GM23338 (cell line): ENCODE data around the gene ILDR2.

ENCODE experiments used
- CREB1 ChIP-seq: fragments of 250-450 bp; sonication (Bioruptor Pico); IDR thresholded peaks from 2 replicates; pipeline ENCODE4 v1.5.0; 2020; ENCODE audit warnings: low read depth, mild to moderate bottlenecking, moderate library complexity
- EZH2 ChIP-seq: fragments of 200-600 bp; sonication (generic); IDR thresholded peaks from one replicate; pipeline ENCODE4 v1.8.0; 2017; ENCODE audit warnings: antibody characterized with exemption, mild to moderate bottlenecking, low read depth; ENCODE audit not compliant: unreplicated experiment
- EZH2phosphoT487 ChIP-seq: fragments of 200-600 bp; sonication (generic); IDR thresholded peaks from one replicate; pipeline ENCODE4 v1.8.1; 2018; ENCODE audit warnings: antibody characterized with exemption; ENCODE audit not compliant: unreplicated experiment
- JUNB ChIP-seq: IDR thresholded peaks from one replicate; pipeline ENCODE4 v1.6.1; 2016; ENCODE audit warnings: antibody characterized with exemption; ENCODE audit not compliant: unreplicated experiment
- NANOG ChIP-seq: IDR thresholded peaks from 2 replicates; pipeline ENCODE4 v1.6.1; 2016; ENCODE audit warnings: antibody characterized with exemption, borderline replicate concordance
- POLR2AphosphoS5 ChIP-seq: IDR thresholded peaks from 2 replicates; pipeline ENCODE4 v1.6.1; 2016; ENCODE audit warnings: antibody characterized with exemption, low read depth
- STAT1 ChIP-seq: IDR thresholded peaks from one replicate; pipeline ENCODE4 v1.6.1; 2016; ENCODE audit warnings: antibody characterized with exemption; ENCODE audit not compliant: unreplicated experiment
- ZNF114 ChIP-seq: fragments of 250-450 bp; sonication (Bioruptor Pico); IDR thresholded peaks from 2 replicates; pipeline ENCODE4 v1.5.0; 2020; ENCODE audit warnings: mild to moderate bottlenecking, moderate library complexity
- ZNF331 ChIP-seq: fragments of 250-450 bp; sonication (Bioruptor Pico); IDR thresholded peaks from 2 replicates; pipeline ENCODE4 v1.5.0; 2020; ENCODE audit warnings: low read depth, mild to moderate bottlenecking, moderate library complexity
- TF ChIP-seq, protein P1 (sequence below), 2 experiments: fragments of 200-600 bp in 1 of 2; sonication (generic) in 1 of 2; conservative IDR thresholded peaks; 2 replicates each; pipeline versions ENCODE4 v1.5.1 to v1.6.1; 2016 to 2017; ENCODE audit warnings: antibody characterized with exemption in 2 of 2, low read depth in 2 of 2, mild to moderate bottlenecking in 2 of 2, moderate library complexity in 1 of 2
- TF ChIP-seq, protein P2 (sequence below): IDR thresholded peaks from one replicate; pipeline ENCODE4 v1.6.1; 2018; ENCODE audit warnings: antibody characterized with exemption; ENCODE audit not compliant: unreplicated experiment
- TF ChIP-seq, protein P3 (sequence below): IDR thresholded peaks from 2 replicates; pipeline ENCODE4 v1.6.1; 2016; ENCODE audit warnings: antibody characterized with exemption
- TF ChIP-seq, protein P4 (sequence below): fragments of 250-450 bp; sonication (Bioruptor Pico); IDR thresholded peaks from 2 replicates; pipeline ENCODE4 v1.5.0; 2020; ENCODE audit warnings: mild to moderate bottlenecking, moderate library complexity

DNA sequence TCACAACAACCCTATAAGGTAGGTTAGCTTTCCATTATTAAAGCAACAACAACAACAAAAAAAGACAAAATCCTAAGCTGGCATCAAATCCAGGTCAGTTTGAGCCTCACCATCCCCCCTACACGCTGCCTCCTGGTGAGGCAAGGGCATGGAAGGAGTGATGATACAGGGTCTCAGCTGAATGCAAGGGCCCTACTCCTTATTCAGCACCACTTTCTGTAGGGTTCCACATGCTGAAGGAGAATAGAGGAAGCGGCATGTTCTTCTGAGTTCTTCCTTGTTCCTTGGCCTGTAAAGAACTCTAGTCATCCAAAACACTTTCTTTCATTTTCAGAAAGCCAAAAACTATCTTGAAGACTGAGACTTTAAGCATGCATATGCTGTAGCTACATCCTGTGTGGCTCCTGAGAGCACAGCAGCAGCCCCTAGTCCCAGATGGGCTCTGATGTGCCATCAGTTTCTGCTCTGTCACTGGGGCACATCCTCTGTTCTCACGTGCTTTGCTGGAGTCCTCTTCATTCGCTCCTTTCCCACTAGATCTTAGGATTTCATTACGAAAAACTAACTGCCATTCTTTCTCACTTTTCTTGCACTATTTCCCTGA, 6.2 kb downstream of the ILDR2 start:
- TF ChIP-seq POLR2AphosphoS5 (no peak), EZH2phosphoT487 (no peak), EZH2 (no peak), CREB1 (CRISPR knock-in tag) (no peak), STAT1 (no peak), JUNB (no peak), ZNF114 (CRISPR knock-in tag) (no peak), NANOG (no peak), ZNF331 (CRISPR knock-in tag) (no peak)
- TF ChIP-seq, protein P1, sequence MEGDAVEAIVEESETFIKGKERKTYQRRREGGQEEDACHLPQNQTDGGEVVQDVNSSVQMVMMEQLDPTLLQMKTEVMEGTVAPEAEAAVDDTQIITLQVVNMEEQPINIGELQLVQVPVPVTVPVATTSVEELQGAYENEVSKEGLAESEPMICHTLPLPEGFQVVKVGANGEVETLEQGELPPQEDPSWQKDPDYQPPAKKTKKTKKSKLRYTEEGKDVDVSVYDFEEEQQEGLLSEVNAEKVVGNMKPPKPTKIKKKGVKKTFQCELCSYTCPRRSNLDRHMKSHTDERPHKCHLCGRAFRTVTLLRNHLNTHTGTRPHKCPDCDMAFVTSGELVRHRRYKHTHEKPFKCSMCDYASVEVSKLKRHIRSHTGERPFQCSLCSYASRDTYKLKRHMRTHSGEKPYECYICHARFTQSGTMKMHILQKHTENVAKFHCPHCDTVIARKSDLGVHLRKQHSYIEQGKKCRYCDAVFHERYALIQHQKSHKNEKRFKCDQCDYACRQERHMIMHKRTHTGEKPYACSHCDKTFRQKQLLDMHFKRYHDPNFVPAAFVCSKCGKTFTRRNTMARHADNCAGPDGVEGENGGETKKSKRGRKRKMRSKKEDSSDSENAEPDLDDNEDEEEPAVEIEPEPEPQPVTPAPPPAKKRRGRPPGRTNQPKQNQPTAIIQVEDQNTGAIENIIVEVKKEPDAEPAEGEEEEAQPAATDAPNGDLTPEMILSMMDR (conservative IDR thresholded peaks at IDR 0.05; ENCODE audit: low read depth in 2 of 2): no peak
- TF ChIP-seq, protein P2, sequence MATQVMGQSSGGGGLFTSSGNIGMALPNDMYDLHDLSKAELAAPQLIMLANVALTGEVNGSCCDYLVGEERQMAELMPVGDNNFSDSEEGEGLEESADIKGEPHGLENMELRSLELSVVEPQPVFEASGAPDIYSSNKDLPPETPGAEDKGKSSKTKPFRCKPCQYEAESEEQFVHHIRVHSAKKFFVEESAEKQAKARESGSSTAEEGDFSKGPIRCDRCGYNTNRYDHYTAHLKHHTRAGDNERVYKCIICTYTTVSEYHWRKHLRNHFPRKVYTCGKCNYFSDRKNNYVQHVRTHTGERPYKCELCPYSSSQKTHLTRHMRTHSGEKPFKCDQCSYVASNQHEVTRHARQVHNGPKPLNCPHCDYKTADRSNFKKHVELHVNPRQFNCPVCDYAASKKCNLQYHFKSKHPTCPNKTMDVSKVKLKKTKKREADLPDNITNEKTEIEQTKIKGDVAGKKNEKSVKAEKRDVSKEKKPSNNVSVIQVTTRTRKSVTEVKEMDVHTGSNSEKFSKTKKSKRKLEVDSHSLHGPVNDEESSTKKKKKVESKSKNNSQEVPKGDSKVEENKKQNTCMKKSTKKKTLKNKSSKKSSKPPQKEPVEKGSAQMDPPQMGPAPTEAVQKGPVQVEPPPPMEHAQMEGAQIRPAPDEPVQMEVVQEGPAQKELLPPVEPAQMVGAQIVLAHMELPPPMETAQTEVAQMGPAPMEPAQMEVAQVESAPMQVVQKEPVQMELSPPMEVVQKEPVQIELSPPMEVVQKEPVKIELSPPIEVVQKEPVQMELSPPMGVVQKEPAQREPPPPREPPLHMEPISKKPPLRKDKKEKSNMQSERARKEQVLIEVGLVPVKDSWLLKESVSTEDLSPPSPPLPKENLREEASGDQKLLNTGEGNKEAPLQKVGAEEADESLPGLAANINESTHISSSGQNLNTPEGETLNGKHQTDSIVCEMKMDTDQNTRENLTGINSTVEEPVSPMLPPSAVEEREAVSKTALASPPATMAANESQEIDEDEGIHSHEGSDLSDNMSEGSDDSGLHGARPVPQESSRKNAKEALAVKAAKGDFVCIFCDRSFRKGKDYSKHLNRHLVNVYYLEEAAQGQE: no peak
- TF ChIP-seq, protein P3, sequence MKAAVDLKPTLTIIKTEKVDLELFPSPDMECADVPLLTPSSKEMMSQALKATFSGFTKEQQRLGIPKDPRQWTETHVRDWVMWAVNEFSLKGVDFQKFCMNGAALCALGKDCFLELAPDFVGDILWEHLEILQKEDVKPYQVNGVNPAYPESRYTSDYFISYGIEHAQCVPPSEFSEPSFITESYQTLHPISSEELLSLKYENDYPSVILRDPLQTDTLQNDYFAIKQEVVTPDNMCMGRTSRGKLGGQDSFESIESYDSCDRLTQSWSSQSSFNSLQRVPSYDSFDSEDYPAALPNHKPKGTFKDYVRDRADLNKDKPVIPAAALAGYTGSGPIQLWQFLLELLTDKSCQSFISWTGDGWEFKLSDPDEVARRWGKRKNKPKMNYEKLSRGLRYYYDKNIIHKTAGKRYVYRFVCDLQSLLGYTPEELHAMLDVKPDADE: no peak
- TF ChIP-seq, protein P4, sequence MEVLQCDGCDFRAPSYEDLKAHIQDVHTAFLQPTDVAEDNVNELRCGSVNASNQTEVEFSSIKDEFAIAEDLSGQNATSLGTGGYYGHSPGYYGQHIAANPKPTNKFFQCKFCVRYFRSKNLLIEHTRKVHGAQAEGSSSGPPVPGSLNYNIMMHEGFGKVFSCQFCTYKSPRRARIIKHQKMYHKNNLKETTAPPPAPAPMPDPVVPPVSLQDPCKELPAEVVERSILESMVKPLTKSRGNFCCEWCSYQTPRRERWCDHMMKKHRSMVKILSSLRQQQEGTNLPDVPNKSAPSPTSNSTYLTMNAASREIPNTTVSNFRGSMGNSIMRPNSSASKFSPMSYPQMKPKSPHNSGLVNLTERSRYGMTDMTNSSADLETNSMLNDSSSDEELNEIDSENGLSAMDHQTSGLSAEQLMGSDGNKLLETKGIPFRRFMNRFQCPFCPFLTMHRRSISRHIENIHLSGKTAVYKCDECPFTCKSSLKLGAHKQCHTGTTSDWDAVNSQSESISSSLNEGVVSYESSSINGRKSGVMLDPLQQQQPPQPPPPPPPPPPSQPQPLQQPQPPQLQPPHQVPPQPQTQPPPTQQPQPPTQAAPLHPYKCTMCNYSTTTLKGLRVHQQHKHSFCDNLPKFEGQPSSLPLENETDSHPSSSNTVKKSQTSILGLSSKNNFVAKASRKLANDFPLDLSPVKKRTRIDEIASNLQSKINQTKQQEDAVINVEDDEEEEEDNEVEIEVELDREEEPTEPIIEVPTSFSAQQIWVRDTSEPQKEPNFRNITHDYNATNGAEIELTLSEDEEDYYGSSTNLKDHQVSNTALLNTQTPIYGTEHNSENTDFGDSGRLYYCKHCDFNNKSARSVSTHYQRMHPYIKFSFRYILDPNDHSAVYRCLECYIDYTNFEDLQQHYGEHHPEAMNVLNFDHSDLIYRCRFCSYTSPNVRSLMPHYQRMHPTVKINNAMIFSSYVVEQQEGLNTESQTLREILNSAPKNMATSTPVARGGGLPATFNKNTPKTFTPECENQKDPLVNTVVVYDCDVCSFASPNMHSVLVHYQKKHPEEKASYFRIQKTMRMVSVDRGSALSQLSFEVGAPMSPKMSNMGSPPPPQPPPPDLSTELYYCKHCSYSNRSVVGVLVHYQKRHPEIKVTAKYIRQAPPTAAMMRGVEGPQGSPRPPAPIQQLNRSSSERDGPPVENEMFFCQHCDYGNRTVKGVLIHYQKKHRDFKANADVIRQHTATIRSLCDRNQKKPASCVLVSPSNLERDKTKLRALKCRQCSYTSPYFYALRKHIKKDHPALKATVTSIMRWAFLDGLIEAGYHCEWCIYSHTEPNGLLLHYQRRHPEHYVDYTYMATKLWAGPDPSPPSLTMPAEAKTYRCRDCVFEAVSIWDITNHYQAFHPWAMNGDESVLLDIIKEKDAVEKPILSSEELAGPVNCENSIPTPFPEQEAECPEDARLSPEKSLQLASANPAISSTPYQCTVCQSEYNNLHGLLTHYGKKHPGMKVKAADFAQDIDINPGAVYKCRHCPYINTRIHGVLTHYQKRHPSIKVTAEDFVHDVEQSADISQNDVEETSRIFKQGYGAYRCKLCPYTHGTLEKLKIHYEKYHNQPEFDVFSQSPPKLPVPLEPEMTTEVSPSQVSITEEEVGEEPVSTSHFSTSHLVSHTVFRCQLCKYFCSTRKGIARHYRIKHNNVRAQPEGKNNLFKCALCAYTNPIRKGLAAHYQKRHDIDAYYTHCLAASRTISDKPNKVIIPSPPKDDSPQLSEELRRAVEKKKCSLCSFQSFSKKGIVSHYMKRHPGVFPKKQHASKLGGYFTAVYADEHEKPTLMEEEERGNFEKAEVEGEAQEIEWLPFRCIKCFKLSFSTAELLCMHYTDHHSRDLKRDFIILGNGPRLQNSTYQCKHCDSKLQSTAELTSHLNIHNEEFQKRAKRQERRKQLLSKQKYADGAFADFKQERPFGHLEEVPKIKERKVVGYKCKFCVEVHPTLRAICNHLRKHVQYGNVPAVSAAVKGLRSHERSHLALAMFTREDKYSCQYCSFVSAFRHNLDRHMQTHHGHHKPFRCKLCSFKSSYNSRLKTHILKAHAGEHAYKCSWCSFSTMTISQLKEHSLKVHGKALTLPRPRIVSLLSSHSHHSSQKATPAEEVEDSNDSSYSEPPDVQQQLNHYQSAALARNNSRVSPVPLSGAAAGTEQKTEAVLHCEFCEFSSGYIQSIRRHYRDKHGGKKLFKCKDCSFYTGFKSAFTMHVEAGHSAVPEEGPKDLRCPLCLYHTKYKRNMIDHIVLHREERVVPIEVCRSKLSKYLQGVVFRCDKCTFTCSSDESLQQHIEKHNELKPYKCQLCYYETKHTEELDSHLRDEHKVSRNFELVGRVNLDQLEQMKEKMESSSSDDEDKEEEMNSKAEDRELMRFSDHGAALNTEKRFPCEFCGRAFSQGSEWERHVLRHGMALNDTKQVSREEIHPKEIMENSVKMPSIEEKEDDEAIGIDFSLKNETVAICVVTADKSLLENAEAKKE (CRISPR knock-in tag): no peak
